Islet of Langerhans (tissue), 1 donor: ENCODE results near the gene TMEM98.
"Not testable (repeated sequence)": the region's sequence is repeated elsewhere in the genome, so short reads cannot be mapped to it uniquely, and the experiment has no call there.

Source experiments
- FAIRE-seq: peaks from one replicate; lab custom pipeline; 2011; peaks lifted over from hg19 to GRCh38; lab: Jason Lieb, UNC

Gene TMEM98, protein sequence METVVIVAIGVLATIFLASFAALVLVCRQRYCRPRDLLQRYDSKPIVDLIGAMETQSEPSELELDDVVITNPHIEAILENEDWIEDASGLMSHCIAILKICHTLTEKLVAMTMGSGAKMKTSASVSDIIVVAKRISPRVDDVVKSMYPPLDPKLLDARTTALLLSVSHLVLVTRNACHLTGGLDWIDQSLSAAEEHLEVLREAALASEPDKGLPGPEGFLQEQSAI

GRCh38 chr17:32927724-32928585 is at the start of gene TMEM98:
TMEM98 (plus strand) TSS chr17:32928153; CDS start chr17:32931529, 3,376 bp downstream.
- FAIRE-seq: no peak

GRCh38 chr17:32878211-32878610 is 49.7 kb upstream of the TMEM98 start:
- FAIRE-seq: no peak

GRCh38 chr17:32879134-32879533 is 48.8 kb upstream of the TMEM98 start:
- no peak for FAIRE-seq

- no peak for FAIRE-seq
Observed at GRCh38 chr17:32880671-32881453, 47.1 kb upstream of the TMEM98 start.

DNA sequence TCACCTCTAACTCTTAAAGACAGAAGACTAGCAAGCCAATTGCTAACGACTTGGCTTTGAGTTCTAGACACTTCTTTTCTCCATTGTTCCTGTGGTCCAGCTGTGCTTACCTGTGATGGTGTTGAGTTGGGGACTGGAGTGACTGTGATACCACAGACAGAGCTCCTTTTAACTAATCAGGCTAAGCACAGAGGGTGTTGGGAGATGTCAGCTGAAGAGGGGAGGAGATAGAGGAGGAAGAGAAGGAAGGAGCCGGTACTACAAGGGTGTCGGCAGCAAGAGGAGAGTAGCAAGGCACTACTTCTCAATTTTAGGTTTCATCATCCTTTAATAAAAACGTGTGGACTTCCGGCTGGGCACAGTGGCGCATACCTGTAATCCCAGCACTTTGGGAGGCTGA is 45.9 kb upstream of the TMEM98 start:
- FAIRE-seq: no peak

- no peak for FAIRE-seq
Observed at GRCh38 chr17:32882734-32883133, 45.2 kb upstream of the TMEM98 start.

DNA sequence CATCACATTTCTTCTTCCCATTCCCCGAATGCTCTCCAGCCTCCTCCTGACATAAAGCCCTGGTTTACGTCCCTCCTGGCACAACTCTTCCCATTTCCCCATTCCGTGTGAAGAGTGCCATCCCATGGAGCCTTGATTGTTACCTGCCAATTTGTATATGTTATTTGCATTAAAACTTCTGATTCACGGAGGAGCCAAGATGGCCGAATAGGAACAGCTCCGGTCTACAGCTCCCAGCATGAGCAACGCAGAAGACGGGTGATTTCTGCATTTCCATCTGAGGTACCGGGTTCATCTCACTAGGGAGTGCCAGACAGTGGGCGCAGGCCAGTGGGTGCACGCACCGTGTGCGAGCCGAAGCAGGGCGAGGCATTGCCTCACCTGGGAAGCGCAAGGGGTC is 41.0 kb upstream of the TMEM98 start:
- FAIRE-seq: not testable (repeated sequence)

DNA sequence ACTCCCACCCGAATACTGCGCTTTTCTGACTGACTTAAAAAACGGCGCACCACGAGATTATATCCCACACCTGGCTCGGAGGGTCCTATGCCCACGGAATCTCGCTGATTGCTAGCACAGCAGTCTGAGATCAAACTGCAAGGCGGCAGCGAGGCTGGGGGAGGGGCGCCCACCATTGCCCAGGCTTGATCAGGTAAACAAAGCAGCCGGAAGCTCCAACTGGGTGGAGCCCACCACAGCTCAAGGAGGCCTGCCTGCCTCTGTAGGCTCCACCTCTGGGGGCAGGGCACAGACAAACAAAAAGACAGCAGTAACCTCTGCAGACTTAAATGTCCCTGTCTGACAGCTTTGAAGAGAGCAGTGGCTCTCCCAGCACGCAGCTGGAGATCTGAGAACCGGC is 40.5 kb upstream of the TMEM98 start:
- FAIRE-seq: not testable (repeated sequence)

GRCh38 chr17:32894245-32894644 is 33.7 kb upstream of the TMEM98 start:
- FAIRE-seq: no peak

GRCh38 chr17:32896647-32897258 is 31.2 kb upstream of the TMEM98 start:
- no peak for FAIRE-seq

- FAIRE-seq: no peak
Observed at GRCh38 chr17:32899236-32900013, 28.5 kb upstream of the TMEM98 start.

DNA sequence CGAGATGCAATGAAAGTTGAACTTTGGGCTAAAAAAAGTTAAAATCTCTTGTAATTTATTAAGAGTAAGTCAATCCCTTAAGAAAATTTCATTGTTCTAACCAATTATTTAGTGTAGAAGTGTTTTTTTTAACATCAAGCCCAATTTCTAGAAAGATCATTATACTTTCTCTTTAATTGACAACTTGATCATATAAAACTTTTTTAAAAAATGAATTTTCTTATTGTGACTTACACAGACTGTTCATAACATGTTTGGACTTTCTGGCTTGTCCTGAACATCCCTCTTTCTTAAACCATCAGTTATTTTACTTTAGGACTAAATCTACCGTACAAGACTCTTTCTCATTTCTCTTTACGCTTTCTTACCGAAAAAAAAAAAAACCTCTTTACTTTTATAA is 26.2 kb upstream of the TMEM98 start:
- no peak for FAIRE-seq

DNA sequence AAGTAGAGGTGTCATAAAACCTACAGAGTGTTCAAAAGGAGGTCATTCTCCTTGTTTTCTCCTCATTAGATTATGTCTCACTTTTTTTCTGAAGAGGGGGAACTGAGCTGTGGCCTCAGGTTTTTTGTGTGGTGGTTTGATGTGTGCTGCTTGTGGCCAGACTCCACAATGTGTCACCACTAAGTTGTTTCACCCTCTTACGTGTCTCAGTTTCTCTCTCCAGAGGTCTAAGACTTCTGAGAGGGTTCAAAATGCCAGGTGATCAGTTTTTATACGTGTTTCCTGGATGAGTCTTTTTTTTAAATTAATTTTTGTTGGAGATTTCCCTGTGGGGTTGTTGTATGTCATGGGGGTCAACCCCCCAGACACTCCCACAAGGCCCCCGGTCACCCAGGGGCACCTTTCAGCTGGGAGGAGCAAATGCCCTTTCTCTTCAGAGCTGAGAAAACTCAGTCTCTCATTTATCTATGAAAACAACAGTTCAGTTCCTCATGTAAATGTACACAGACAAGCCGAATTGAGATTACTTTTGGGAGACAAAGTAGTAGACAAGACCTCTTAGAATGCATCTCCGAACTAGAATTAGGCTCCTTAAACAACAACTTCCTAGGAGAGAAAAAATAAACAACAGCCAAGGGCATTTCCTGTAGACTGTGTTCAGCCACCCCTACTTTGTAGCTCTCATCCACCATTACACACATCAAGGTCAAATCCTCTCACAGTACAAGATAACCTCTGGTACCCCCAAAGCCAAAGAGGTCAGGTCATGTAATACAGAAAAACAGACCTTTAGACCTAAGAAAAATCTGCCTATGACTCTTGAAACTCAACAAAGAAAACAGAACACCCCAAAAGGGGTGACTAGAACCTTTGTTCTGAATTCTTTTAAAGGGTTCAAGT is 23.9 kb upstream of the TMEM98 start:
- no peak for FAIRE-seq

- no peak for FAIRE-seq
Observed at GRCh38 chr17:32904891-32905290, 23.1 kb upstream of the TMEM98 start.

- FAIRE-seq: no peak
Observed at GRCh38 chr17:32907583-32907982, 20.4 kb upstream of the TMEM98 start.

DNA sequence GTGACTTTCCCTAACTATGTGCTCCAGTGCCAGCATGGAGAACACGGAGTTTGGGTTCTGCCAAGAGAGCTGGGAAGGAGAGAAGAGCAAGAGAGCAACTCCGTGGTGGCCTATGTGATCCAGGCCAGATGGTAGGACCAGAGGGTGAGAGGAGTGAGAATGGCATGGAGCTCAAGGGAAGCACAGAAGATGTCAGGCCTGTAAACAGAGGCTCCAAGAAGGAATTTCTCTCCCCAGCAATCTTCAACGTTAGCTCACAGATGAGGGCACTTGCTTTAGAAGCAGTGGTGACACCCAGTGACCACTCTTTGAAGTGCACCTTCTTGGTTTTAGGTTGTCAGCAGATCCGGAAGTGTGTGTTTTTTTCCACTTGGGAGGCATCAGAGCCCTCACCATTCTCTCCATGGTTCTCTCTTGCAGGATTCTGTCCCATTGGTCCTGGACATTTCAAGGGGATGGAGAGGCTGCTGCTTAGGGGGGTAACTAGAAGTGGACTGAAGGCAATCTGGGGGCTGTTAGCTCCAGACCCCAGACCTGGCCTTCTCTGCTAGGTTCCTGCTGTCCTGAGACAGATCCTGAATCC is 18.1 kb upstream of the TMEM98 start:
- peak; percentile 95 for FAIRE-seq

DNA sequence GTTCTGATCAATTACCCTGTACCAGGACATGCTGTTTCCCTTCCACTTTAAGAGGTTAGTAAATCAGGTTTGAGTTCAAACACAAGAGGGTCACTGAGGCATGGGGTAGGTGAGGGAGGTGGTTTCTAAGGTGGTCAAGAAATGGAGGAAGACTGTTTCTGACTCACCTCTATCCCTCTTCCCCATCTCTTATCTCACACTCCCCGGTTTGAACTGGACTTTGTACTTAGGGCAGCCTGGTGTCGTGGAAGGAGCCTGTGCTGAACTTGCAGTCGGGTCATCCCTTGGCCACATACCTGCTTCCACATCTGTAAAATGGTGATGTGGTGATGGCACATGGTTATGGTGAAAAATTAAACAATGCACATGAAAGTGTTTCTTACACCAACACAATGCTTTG is 17.2 kb upstream of the TMEM98 start:
- no peak for FAIRE-seq

DNA sequence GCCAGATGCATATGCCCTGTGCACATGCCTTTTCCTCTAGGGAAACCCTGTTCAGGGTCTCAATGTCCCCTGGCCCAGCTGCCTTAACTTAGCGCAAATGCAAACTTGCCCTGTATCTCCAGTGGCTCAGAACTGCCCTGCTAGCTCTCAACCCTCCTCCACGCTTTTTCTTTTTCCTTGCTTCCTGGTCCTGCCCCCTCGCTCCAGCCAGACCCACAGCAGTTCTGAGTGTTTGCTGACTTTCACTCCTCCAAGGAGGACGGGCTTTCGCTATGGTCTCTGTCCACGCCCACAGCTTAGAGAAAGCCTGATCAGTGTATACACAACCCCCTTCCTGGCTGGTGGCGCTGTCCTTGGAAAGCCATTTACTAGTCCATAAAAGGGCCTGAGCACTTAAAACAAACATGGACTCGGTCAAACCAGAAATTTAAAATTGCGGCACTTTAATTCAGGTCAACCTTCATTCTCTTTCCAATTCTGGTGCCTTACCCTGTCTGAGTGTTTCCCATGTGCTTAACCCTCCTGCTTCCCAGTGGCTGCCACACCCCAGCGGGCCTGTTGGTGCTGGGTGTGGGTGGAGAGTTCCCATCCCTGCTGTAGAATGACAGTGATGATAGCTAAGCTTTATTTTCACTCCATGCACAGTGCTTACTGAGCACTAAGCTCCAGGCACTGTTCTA is 15.6 kb upstream of the TMEM98 start:
- FAIRE-seq: no peak

- no peak for FAIRE-seq
Observed at GRCh38 chr17:32913593-32913992, 14.4 kb upstream of the TMEM98 start.

DNA sequence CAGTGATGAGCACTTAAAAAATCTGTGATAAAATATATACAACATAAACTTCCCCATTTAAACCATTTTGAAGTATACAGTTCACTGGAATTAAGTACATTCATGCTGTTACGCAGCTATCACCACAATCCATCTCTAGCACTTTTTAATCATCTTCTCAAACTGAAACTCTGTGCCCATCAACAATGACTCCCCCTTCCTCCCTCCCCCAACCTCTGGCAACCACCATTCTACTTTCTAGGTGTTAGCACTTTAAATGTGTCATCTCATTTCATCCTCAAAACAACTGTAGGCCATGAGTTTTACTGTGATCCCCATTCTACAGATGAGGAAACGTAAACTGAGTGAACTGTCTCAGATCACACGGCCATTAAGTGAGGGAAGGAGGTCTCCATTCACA is 13.8 kb upstream of the TMEM98 start:
- no peak for FAIRE-seq
